Omental fat pad (tissue), 4 donors: ENCODE data around the gene RAX2. TPM values are rescaled to one million over a fixed set of nuclear protein-coding genes. Genes with fewer than 3 reads are reported as not detected.

ENCODE experiments used
- ATAC-seq: fragments of 150-250 bp; one replicate; pipeline ENCODE4 v1.9.1; 2016; ENCODE audit warnings: mild to moderate bottlenecking, moderate library complexity; ENCODE audit not compliant: low FRiP score
- DNase-seq: peaks from one replicate; pipeline ENCODE4 v3.0.0-alpha.2; 2019; ENCODE audit warnings: low spot score
- CTCF ChIP-seq, 3 donors: fragments of 450-650 bp; IDR thresholded peaks; one replicate each; pipeline ENCODE4 v1.5.1; 2016 to 2017; ENCODE audit warnings: antibody characterized with exemption in 3 of 3, mild to moderate bottlenecking in 3 of 3, moderate library complexity in 2 of 3
- total RNA-seq, 4 donors: library from RNA; depleted of rRNA; stranded (reverse); fragments of >200 nt; gene quantifications; one replicate each; pipeline ENCODE4 v1.1.0, GENCODE V29; 2016

RAX2 gene
- total RNA-seq, 4 donors from 2014 or later = 0.19 TPM; not detected in 3

GRCh38 chr19:3740431-3740830 lies 31.6 kb downstream of the RAX2 start:
- DNase-seq = no peak
- ATAC-seq = no peak
- TF ChIP-seq CTCF (IDR thresholded peaks at IDR 0.05) = no peak

DNA sequence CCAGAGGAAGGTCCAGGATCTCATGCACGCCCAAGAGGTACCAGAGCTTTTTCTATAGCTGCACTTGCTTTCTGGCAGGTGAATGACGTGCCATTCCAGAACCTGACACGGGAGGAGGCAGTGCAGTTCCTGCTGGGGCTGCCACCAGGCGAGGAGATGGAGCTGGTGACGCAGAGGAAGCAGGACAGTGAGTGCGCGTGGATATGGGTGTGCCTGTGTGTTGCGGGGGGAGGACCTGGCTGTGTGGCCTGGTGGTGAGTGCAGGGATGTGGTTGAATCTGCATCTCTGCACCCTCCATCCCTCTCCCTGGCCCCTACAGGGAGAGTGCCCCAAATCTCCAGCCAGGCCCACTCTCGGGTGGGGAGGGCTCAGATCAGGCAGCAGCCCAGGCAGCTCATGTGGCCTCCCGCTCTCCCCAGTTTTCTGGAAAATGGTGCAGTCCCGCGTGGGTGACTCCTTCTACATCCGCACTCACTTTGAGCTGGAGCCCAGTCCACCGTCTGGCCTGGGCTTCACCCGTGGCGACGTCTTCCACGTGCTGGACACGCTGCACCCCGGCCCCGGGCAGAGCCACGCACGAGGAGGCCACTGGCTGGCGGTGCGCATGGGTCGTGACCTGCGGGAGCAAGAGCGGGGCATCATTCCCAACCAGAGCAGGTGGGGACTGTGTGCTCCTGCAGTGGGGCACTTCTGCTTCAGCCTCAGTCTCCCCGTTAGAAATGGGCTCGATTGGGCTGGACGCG lies 33.4 kb downstream of the RAX2 start:
- ATAC-seq = no peak

DNA sequence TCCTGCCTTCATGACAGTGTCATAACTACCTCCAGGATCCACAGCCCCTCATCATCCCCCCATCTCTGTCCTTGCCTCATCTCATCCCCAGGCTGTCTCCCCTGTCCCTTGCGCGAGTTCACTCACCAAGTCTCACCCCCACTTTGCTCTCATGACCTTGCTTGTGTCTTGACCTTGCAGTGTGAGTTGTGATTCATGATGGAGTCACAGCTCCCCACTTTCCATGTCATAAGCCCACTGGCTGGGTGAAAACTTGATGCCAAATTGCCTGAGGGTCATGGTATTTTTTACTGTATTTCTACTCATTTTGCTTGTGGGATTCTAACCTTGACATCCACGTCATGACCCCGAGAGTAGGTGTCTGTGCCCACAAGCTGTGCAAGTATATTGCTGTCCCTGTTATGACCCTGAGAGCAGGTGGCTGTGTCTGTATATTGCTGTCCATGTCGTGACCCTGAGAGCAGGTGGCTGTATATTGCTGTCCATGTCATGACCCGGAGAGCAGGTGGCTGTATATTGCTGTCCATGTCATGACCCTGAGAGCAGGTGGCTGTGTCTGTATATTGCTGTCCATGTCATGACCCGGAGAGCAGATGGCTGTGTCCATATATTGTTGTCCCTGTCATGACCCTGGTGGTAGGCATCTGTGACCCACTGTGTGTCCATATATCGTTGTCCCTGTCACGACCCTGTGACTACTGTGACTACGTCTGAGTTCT lies 34.4 kb downstream of the RAX2 start:
- DNase-seq (no peak), ATAC-seq (no peak)
- no peak for TF ChIP-seq CTCF (IDR thresholded peaks at IDR 0.05)

More for the DNA sequence above, 33.4 kb downstream of the RAX2 start:
- DNase-seq = no peak
- TF ChIP-seq CTCF (IDR thresholded peaks at IDR 0.05) = no peak

- no peak for ATAC-seq
- no peak for TF ChIP-seq CTCF (IDR thresholded peaks at IDR 0.05)
- DNase-seq = no peak
Measured at GRCh38 chr19:3736106-3736724, 35.8 kb downstream of the RAX2 start.

- no peak for TF ChIP-seq CTCF (IDR thresholded peaks at IDR 0.05)
- no peak for ATAC-seq
- DNase-seq = no peak
Measured at GRCh38 chr19:3734310-3734600, 37.8 kb downstream of the RAX2 start.

DNA sequence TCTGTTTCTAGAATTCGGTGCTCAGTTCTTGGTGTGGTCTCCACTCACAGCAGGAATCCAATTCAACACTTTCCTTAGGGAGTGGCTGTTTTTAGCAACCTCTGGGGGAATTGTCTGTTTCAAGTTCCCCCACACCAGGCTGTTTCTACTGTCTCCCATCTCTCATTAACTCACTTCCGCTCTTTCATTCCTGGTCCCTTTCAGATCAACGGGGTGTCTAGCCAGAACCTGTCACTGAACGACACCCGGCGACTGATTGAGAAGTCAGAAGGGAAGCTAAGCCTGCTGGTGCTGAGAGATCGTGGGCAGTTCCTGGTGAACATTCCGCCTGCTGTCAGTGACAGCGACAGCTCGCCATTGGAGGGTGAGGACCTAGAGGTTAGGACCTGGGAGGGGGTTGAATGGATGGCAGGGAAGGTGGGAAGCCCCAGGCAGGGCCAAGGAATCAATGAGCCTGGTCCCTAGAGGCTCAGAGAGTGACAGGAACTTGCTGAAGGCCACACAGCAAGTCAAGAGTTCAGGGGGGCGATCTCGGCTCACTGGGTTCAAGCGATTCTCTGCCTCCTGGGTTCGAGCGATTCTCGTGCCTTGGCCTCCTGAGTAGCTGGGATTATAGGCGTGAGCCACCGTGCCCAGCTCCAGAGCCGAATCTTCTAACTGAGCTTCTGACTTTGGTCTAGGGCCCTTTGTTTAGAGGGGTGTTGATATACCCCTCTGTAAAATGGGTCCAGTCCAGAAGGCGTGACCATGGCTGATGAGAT lies 38.3 kb downstream of the RAX2 start:
- DNase-seq (no peak), ATAC-seq (no peak)
- TF ChIP-seq CTCF (IDR thresholded peaks at IDR 0.05) = no peak
